ENCODE measurements around the gene ABCC3.
"Not testable (repeated sequence)": the region's sequence is repeated elsewhere in the genome, so short reads cannot be mapped to it uniquely, and the experiment has no call there.

Gene ABCC3

DNA sequence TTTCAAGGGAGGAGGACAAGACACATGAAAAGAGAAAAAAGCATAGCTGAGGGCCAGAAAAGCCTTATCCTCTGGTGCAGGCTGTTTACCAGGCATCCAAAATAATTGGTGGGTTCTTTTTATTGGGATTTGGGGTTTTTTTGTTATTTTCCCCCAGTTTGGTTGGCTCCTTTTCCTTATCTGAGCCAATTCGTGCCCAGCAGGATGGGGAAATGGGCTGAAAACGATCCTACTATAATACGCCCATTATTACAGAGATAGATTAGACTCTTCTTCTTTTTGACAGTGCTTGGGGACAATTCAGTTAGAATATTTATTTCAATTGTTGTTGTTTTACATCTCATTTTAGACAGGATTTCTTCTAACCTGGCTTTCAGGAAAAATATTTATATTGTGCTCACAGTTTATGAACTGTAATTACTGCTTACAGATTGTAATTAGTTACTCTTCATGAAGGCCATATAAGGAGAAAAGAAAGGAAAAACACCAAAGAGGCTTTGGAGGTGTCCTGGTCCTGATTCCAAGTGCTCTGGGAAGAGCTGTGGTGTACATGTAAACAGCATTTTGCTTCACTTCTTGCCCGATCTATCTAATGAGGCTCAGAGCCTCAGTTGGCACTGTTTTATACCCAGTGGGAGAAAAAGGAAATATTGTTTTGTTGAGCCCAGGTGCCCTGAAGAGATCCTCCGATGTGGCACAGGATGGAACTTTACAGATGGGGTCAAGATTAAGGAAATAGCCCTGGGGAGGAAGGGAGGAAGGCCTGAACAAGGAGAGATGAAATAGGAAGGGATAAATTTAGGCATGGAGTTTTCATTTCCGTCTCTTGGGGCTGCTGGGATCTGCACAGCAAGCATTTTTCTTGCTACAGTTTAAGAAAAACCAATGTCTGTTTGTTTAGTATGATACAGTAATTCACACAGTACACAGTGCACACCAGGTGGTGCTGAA, 73.6 kb downstream of the ABCC3 start:
- ChIA-PET POLR2A (interaction anchor here (0.7 kb wide), 1 partner anchor 133 kb away, joined by 4 read pairs; no protein-coding TSS in a partner anchor), CTCF (interaction anchor here (0.9 to 1.9 kb wide), 4 partner anchors 11 to 77 kb away, joined by 3 to 8 read pairs (median 4); partner anchors contain the start of gene LUC7L3)
- no peak for DNase-seq (ENCODE audit: extremely low spot score)
- TF ChIP-seq, protein P1, sequence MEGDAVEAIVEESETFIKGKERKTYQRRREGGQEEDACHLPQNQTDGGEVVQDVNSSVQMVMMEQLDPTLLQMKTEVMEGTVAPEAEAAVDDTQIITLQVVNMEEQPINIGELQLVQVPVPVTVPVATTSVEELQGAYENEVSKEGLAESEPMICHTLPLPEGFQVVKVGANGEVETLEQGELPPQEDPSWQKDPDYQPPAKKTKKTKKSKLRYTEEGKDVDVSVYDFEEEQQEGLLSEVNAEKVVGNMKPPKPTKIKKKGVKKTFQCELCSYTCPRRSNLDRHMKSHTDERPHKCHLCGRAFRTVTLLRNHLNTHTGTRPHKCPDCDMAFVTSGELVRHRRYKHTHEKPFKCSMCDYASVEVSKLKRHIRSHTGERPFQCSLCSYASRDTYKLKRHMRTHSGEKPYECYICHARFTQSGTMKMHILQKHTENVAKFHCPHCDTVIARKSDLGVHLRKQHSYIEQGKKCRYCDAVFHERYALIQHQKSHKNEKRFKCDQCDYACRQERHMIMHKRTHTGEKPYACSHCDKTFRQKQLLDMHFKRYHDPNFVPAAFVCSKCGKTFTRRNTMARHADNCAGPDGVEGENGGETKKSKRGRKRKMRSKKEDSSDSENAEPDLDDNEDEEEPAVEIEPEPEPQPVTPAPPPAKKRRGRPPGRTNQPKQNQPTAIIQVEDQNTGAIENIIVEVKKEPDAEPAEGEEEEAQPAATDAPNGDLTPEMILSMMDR (IDR thresholded peaks at IDR 0.05; ENCODE audit: control extremely low read depth, extremely low read depth, low read depth, missing control alignments), result peak; percentile 6

DNA sequence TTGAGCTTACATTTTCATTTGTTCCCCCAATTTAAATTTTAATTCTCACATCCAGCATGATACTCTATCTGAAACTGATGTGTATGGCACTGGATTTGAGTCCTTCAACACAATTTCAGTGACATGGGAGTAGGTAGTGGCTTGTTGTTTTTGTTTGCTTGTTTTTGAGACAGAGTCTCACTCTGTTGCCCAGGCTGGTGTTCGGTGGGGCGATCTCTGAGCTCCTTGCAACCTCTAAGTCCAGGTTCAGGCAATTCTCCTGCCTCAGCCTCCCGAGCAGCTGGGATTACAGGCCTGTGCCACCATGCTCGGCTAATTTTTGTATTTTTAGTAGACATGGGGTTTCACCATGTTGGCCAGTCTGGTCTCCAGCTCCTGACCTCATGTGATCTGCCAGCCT, 74.4 kb downstream of the ABCC3 start:
- CTCF ChIA-PET, result interaction anchor here (0.9 to 1.9 kb wide), 4 partner anchors 10 to 78 kb away, joined by 3 to 8 read pairs (median 4); partner anchors contain the start of gene LUC7L3
- DNase-seq (ENCODE audit: extremely low spot score), result not testable (repeated sequence)
- POLR2A ChIA-PET, result interaction anchor here (0.5 to 0.7 kb wide), 2 partner anchors 10 to 132 kb away, joined by 4 to 6 read pairs; no protein-coding TSS in a partner anchor

- ChIA-PET CTCF (no interaction called here), POLR2A (no interaction called here)
- DNase-seq (ENCODE audit: extremely low spot score), result no peak
- TF ChIP-seq, protein P1 (IDR thresholded peaks at IDR 0.05; ENCODE audit: control extremely low read depth, extremely low read depth, low read depth, missing control alignments), result no peak
Observed at GRCh38 chr17:50710025-50710424, 75.3 kb downstream of the ABCC3 start.

DNA sequence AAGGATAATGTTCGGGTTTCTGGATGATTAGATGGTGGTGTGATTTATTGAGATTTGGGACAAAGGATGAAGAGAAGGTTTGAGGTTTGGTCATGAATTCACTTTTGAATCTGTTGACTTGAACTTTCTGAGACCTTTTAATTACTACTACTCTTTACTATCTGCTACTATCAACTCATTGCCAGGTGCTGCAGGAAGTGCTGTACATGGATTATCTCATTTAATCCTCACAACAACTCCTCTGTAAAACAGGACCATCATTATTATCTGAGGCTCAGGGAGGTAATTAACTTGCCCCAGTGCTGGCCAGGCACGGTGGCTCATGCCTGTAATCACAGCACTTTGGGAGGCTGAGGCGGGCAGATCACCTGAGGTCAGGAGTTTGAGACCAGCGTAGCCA, 76.0 kb downstream of the ABCC3 start:
- TF ChIP-seq, protein P1 (IDR thresholded peaks at IDR 0.05; ENCODE audit: control extremely low read depth, extremely low read depth, low read depth, missing control alignments), result no peak
- ChIA-PET CTCF (no interaction called here), POLR2A (no interaction called here)
- no peak for DNase-seq (ENCODE audit: extremely low spot score)

DNA sequence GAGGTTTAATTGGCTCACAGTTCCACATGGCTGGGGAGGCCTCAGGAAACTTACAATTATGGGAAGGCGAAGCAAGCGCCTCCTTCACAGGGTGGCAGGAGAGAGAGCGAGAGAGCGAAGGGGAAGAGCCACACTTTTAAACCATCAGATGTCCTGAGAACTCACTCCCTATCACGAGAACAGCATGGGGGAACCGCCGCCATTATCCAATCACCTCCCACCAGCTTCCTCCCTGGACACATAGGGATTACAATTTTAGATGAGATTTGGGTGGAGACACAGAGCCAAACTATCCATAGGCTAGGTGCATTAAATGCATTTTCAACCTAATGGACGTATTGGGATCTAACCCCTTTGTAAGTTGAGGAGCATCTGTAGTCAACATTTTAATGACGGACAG, 78.0 kb downstream of the ABCC3 start:
- ChIA-PET POLR2A (no interaction called here), CTCF (no interaction called here)
- TF ChIP-seq, protein P1 (IDR thresholded peaks at IDR 0.05; ENCODE audit: control extremely low read depth, extremely low read depth, low read depth, missing control alignments), result no peak
- DNase-seq (ENCODE audit: extremely low spot score), result no peak

GRCh38 chr17:50715471-50715870, 80.8 kb downstream of the ABCC3 start:
- CTCF ChIA-PET, result interaction anchor here (1.6 kb wide), 1 partner anchor 67 kb away, joined by 3 read pairs; no protein-coding TSS in a partner anchor
- POLR2A ChIA-PET, result no interaction called here

More at GRCh38 chr17:50715471-50715870, 80.8 kb downstream of the ABCC3 start:
- no peak for DNase-seq (ENCODE audit: extremely low spot score)
- TF ChIP-seq, protein P1 (IDR thresholded peaks at IDR 0.05; ENCODE audit: control extremely low read depth, extremely low read depth, low read depth, missing control alignments), result no peak

Data from GM10248 (cell line).